HG03060 (cell line): ENCODE data around the gene MYOZ3.

Experiments used
- ATAC-seq: cut with Tn5 transposase; IDR thresholded peaks from one replicate; pipeline ENCODE4 v1.9.1; 2021; ENCODE audit warnings: low read depth, moderate number of reproducible peaks; ENCODE audit not compliant: unreplicated experiment

MYOZ3 gene, protein sequence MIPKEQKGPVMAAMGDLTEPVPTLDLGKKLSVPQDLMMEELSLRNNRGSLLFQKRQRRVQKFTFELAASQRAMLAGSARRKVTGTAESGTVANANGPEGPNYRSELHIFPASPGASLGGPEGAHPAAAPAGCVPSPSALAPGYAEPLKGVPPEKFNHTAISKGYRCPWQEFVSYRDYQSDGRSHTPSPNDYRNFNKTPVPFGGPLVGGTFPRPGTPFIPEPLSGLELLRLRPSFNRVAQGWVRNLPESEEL

DNA sequence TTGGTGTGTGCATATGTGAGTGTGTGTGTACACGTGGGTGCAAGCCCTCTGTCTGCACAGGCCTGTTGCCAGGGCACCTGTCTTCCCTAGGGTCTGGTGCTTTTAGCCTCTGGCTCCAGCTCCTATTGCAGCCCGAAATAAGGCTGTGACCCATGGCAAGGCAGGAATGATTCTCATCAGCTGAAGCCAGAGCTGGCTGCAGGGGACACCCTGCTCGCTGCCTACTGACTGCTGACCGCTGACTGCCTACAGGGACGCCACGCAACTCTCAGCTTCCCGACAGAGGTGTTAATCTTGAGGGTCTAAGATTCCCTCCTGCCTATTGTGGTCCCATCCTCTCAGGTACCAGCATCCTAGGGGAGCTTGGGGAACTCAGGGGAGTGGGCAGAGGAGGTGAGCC is at the start of gene MYOZ3:
MYOZ3 (plus strand) TSS at position 166 of the 400 bp plus-strand sequence. CDS start 1,691 bp downstream, outside the sequence.
- ATAC-seq, result no peak

DNA sequence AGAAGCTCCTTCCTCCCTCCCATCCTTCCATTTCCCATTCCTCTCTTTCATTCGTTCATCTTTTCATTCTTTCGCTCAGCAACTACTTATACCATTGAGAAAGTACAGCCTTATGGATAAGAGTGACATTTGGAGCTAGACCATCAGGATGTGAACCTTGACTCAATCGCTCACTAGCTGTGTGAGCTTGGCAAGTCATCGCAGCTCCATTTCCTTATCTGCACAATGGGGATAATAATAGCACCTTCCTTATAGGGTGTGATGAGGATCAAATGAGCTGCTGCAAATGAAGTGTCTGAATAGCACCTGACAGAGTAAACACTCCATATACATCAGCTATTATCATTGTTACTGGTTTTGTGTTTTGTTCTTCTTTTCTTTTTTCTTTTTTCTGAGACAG is 48.6 kb upstream of the MYOZ3 start:
- ATAC-seq, result no peak

GRCh38 chr5:150612905-150613670 is 48.0 kb upstream of the MYOZ3 start:
- no peak for ATAC-seq

DNA sequence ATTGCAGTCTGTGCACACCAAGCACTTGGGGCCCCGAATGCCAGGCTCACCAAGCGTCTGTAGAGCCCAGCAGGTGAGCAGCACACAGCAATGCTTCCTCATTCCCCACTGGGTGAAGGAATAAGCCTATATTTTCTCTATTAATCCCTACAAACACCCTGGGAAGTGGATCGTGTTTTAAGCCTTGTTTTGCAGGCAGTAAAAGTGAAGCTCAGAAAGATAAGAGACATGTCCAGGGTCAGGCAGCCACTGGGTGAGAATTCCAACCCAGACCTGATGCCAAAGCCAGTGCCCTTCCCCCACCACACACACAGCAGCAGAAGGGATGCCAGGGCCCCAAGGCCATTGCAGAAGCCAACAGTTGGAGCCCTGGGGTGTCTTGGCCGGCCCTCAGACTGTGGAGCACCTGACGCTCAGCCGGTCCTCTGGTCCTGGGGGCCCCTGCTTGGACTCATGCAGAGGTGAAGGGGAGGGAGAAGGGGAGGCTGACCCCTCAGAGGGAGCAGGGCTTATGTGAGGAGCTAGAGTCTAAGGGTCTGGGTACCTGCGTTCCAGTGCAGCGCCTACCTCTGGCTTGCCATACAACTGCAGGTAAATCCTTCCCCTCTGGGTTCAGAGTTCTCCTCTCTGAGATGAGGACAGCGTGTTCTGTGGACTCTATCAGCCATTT is 46.9 kb upstream of the MYOZ3 start:
- no peak for ATAC-seq

GRCh38 chr5:150614661-150615060 is 46.4 kb upstream of the MYOZ3 start:
- no peak for ATAC-seq

- ATAC-seq, result no peak
Observed at GRCh38 chr5:150615141-150615699, 45.8 kb upstream of the MYOZ3 start.

- ATAC-seq, result no peak
Observed at GRCh38 chr5:150616024-150616470, 45.0 kb upstream of the MYOZ3 start.

DNA sequence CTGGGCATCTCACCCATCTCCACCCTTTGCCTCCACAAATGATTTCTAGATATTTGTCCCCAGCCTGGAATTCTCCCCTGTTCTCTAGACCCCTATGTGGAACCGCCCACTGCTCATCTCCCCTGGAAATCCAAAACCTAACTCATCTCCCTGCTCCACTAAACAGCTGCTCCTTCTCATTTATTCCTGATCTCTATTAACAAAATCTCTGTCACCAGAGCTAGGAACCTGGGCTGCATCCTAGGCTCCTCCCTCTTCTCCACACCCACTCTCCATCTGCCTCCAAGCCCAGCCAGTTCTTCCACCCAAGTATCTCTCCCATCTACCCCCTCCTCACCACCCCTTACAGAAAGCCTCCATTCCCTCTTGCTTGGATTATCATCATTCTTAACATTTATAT is 44.5 kb upstream of the MYOZ3 start:
- no peak for ATAC-seq

- no peak for ATAC-seq
Observed at GRCh38 chr5:150618163-150618562, 42.9 kb upstream of the MYOZ3 start.

DNA sequence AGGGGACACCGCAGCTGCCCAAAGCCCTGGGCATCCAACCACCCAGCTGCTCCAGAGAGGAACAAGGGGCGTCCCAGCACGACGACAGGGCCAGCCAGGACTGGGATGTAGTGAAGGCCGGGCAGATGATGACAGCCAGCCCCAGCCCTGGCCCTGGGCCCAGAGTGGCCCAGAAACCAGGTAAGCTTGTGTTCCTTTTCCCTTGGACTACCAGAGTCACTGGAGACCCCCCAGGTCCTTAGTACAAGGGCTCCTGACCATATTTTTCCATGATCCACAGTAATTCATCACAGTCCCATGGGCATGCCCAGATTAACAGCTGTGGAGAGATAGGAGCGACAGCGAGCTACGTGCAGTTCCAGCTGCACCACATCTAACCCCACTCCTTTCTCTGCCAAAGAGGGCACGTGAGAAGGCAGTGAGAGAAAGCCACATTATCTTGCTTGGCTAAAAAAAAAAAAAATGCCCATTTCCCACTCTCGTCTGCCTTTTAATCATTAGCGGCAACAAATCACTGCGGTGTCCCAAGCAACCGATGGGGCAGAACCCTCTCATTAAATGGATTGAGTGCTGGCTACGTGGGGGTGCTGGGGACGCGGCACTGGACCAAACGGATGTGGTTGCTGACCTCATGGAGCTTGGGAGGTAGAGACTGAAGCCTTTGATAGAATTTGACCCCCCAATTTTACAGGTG is 42.3 kb upstream of the MYOZ3 start:
- no peak for ATAC-seq

DNA sequence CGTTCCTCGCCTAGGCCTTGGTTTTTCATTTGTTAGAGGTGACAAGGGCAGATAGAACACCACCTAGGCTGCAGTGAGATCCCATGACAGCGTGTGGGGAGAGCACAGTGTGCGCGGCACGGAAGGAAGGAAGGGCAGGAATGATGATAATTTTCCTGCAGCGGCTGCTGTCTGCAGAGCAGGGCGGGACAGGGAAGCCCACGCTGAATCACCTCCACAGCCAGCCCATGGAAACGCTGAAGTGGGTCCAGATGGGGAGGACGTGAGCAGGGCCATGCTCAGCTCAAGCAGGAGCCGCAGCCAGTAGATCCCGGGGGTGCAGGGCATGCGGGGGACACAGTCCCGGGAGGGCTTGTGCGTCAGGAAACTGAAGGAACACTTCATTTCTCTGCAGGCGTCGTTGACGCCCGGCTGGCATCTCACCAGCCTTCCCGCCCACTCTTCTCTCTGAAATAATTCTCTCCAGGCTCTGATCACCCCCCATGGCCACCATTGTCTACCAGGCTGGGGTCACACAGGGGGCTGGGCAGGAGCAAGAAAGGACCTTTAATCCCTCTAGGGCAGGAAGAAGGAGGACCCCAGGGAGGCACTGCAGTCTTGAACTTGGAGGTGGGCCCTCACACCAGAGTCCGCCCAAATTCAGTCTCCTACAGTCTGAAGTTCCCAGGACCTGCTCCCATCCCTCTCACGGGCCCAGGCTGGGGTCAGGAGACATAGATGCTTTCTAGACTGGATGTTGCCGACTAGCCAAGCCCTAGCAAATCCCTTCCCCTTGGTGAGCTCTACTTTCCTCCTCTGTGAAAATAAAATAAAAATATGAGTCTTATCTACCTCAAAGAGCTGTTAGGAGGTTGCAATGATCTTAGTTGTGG is 41.5 kb upstream of the MYOZ3 start:
- ATAC-seq, result no peak

- ATAC-seq, result no peak
Observed at GRCh38 chr5:150621301-150621700, 39.8 kb upstream of the MYOZ3 start.

DNA sequence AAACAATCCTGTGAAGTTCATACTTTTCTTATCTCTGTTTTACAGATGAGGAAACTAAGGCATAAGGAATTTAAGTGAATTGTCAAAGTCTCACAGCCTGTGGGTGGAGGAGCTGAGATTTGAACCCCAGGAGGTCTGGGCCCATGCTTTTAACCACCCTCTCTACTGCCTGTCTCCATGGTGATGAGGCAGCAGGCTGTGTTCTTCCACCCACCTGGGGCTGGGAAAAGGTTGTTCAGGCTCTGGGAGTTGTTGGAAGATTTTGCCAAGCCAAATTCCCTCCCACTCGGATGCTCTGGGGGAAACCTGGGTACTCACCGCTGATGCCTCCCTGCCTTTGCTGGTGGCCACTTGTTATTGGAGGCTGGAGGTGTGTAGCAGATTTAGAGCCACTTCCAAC is 38.9 kb upstream of the MYOZ3 start:
- ATAC-seq, result no peak

- ATAC-seq, result no peak
Observed at GRCh38 chr5:150623152-150623877, 37.7 kb upstream of the MYOZ3 start.

DNA sequence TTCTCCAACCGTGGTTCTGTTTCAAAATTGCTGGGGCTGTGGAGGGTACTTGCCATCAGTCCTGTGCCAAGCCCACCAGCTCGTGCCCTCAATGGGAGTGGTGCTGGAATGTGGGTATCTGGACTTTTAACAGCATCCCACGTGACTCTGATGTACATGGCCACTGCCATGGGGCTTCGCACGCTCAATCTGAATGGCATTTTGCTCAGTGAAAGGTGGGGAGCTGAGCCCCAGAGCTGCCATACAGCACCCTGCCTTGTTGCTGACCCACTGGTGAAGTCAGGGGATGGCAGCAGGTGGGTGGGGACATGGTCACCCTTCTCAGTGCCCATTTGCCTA is 37.2 kb upstream of the MYOZ3 start:
- ATAC-seq, result no peak

DNA sequence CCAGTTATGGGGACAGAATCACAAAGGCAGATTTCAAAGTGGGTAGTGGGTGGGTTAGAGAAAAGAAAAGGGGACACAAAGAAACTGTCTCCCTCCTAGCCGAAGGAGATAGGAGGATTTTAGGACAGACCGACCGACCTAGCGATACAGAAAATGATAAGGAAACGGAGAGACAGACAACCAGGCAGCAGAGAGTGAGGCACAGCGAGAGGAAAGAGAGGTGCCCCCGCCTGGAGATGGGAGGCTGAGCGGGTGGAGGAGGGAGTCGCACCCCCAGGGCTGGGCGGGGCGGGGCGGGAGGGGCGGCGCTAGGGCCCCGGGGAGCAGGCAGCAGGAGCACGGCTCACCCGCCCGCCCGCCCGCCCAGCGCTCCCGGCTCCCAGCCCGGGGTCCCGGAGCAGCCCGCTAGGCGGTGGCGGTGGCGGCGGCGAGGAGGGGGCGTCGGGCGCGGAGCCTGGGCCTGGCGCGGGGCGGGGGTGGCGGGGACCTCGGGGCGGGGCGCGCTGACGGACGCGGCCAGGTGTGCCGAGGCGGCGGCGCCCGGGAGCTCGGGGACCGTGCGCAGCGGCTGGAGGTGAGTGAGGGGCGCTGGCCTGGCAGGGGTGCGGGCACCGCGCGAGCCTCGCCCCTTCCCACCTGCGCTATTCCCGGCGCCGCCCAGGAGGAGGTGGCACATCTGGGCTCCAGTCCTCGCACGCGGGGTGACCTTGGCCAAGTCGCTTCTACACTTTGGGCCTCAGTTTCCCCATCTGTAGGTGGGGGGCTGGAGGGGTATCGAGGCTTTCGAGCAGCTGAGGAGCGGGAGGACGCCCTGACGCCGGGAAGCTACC is 36.5 kb upstream of the MYOZ3 start:
- no peak for ATAC-seq

DNA sequence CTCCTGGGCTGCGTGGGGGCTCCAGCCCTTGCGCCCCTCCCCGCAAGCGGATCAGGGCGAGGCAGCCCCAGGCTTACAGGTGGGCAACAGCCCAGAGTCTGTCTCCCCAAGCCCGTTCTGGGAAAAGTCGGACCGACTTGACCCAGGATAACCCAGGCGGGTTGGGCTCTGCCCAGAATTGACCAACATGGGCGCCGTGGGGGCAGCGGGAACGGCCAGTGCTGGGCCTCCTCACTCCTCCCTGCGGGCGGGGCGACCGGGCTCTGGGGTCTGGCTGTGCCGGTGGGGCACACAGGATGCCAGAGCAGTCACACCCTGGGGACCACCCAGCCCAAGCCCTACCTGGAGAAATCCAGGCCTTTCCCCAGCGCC is 35.9 kb upstream of the MYOZ3 start:
- ATAC-seq, result no peak
